Peyer's patch (tissue), 4 donors: Measurements from ENCODE around the gene KCNK10. TPM values are rescaled to one million over a fixed set of nuclear protein-coding genes. Genes with fewer than 3 reads are reported as not detected.

Experiments
- DNase-seq, 3 donors: peaks; one replicate each; pipeline ENCODE4 v3.0.0-alpha.2; 2017 to 2019
- H3K27ac ChIP-seq, 4 donors: fragments of 200-600 bp; sonication (generic); one replicate each; pipeline ENCODE4 v1.5.1; 2016 to 2019
- H3K27me3 ChIP-seq, 2 donors: fragments of 200-600 bp; sonication (generic); one replicate each; pipeline ENCODE4 v1.5.1; 2019
- H3K36me3 ChIP-seq, 3 donors: fragments of 200-600 bp; sonication (generic); one replicate each; pipeline ENCODE4 v1.5.1; 2016 to 2019
- H3K4me1 ChIP-seq, 4 donors: fragments of 200-600 bp; sonication (generic); one replicate each; pipeline ENCODE4 v1.5.1; 2016 to 2019
- H3K4me3 ChIP-seq, 4 donors: fragments of 200-600 bp; sonication (generic); 1 replicate in 3 of 4; 2 replicates in 1 of 4; pipeline ENCODE4 v1.5.1; 2016 to 2019; ENCODE audit warnings: mild to moderate bottlenecking in 1 of 4
- H3K9me3 ChIP-seq, 4 donors: fragments of 200-600 bp; sonication (generic); one replicate each; pipeline ENCODE4 v1.5.1; 2016 to 2019; ENCODE audit warnings: mild to moderate bottlenecking in 1 of 4
- POLR2A ChIP-seq, 2 donors: fragments of 450-650 bp; IDR thresholded peaks; one replicate each; pipeline ENCODE4 v1.5.1; 2017; ENCODE audit warnings: antibody characterized with exemption in 2 of 2, mild to moderate bottlenecking in 2 of 2, moderate library complexity in 2 of 2
- total RNA-seq, 4 donors: library from RNA; depleted of rRNA; stranded (reverse); fragments of >200 nt; gene quantifications; one replicate each; pipeline ENCODE4 v1.1.0, GENCODE V29; 2016
- TF ChIP-seq, protein P1 (sequence below), 6 experiments: fragments of 450-650 bp in 4 of 6; fragments of 200-600 bp in 2 of 6; sonication (generic) in 1 of 6; IDR thresholded peaks; one replicate each; pipeline ENCODE4 v1.5.1; 2017 to 2019; ENCODE audit warnings: antibody characterized with exemption in 6 of 6, mild to moderate bottlenecking in 3 of 6, moderate library complexity in 1 of 6

The KCNK10 gene
- total RNA-seq, 4 donors from 2014 or later = 0.70 to 9.9 (median 5.2) TPM

DNA sequence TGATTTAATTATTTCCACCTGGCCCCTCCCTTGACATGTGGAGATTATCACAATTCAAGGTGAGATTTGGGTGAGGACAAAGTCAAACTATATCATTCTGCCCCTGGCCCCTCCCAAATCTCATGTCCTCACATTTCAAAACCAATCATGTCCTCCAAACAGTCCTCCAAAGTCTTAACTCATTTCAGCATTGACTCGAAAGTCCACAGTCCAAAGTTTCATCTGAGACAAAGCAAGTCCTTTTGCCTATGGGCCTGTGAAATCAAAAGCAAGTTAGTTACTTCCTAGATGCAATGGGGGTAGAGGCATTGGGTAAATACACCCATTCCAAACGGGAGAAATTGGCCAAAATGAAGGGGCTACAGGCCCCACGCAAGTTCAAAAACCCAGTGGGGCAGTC is 31.3 kb upstream of the KCNK10 start:
- no peak overlapping the region for H3K27ac ChIP-seq
- no peak for TF ChIP-seq POLR2A (IDR thresholded peaks at IDR 0.05)
- TF ChIP-seq, protein P1, sequence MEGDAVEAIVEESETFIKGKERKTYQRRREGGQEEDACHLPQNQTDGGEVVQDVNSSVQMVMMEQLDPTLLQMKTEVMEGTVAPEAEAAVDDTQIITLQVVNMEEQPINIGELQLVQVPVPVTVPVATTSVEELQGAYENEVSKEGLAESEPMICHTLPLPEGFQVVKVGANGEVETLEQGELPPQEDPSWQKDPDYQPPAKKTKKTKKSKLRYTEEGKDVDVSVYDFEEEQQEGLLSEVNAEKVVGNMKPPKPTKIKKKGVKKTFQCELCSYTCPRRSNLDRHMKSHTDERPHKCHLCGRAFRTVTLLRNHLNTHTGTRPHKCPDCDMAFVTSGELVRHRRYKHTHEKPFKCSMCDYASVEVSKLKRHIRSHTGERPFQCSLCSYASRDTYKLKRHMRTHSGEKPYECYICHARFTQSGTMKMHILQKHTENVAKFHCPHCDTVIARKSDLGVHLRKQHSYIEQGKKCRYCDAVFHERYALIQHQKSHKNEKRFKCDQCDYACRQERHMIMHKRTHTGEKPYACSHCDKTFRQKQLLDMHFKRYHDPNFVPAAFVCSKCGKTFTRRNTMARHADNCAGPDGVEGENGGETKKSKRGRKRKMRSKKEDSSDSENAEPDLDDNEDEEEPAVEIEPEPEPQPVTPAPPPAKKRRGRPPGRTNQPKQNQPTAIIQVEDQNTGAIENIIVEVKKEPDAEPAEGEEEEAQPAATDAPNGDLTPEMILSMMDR (IDR thresholded peaks at IDR 0.05) = no peak
- H3K9me3 ChIP-seq = no peaks in the 10 kb centered on the region
- no peak overlapping the region for H3K4me3 ChIP-seq
- no peaks in the 10 kb centered on the region for H3K36me3 ChIP-seq
- DNase-seq = no peak
- no peaks in the 10 kb centered on the region for H3K27me3 ChIP-seq
- no peaks in the 10 kb centered on the region for H3K4me1 ChIP-seq

GRCh38 chr14:88352698-88353097 is 29.6 kb upstream of the KCNK10 start:
- no peak overlapping the region for H3K27ac ChIP-seq
- H3K36me3 ChIP-seq = no peaks in the 10 kb centered on the region
- no peak for TF ChIP-seq POLR2A (IDR thresholded peaks at IDR 0.05)
- TF ChIP-seq, protein P1 (IDR thresholded peaks at IDR 0.05) = no peak
- no peaks in the 10 kb centered on the region for H3K27me3 ChIP-seq
- H3K9me3 ChIP-seq = no peaks in the 10 kb centered on the region
- DNase-seq = no peak
- H3K4me3 ChIP-seq = no peak overlapping the region
- H3K4me1 ChIP-seq = no peaks in the 10 kb centered on the region

- TF ChIP-seq, protein P1 (IDR thresholded peaks at IDR 0.05) = no peak
- TF ChIP-seq POLR2A (IDR thresholded peaks at IDR 0.05) = no peak
- Histone ChIP-seq H3K27ac (no peak overlapping the region), H3K27me3 (no peaks in the 10 kb centered on the region), H3K9me3 (no peaks in the 10 kb centered on the region), H3K4me1 (no peaks in the 10 kb centered on the region), H3K36me3 (no peaks in the 10 kb centered on the region), H3K4me3 (no peak overlapping the region)
- no peak for DNase-seq
These were observed 29.1 kb upstream of the KCNK10 start for GRCh38 chr14:88351966-88352691.

GRCh38 chr14:88348546-88348945 is 25.5 kb upstream of the KCNK10 start:
- H3K4me1 ChIP-seq = no peaks in the 10 kb centered on the region

DNA sequence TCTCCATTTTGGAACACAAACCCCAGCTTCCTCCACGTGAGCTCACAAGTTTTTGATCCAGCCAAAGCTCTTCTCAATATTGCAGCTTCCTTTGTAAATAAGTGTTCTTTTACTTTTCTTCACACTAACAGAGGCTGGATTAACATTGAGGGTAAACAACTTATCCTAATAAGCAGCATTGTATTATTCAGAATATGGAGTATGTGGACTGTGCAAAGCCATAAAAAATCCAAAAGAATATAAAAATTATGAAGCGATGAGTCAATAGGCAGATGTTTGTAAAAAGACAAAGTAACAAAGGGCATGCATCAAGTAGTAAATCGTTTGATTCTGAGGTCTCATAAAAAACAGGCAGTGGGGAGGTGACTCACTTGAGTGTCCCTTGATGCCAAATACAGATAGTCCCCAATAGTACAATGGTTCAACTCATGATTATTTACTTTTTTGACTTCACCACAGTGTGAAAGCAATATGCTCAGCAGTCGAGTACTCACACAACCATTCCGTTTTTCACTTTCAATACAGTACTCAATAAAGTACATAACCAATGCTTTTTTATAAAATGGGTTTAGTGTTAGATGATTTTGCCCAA is 23.1 kb upstream of the KCNK10 start:
- TF ChIP-seq, protein P1 (IDR thresholded peaks at IDR 0.05) = no peak
- TF ChIP-seq POLR2A (IDR thresholded peaks at IDR 0.05) = no peak
- Histone ChIP-seq H3K4me3 (no peak overlapping the region), H3K9me3 (no peaks in the 10 kb centered on the region), H3K27me3 (no peaks in the 10 kb centered on the region), H3K4me1 (no peaks in the 10 kb centered on the region), H3K27ac (no peak overlapping the region), H3K36me3 (no peaks in the 10 kb centered on the region)
- DNase-seq = no peak

More at GRCh38 chr14:88348546-88348945, 25.5 kb upstream of the KCNK10 start:
- Histone ChIP-seq H3K27me3 (no peaks in the 10 kb centered on the region), H3K9me3 (no peaks in the 10 kb centered on the region), H3K27ac (no peak overlapping the region), H3K4me3 (no peak overlapping the region), H3K36me3 (no peaks in the 10 kb centered on the region)
- DNase-seq = no peak
- TF ChIP-seq, protein P1 (IDR thresholded peaks at IDR 0.05) = no peak
- no peak for TF ChIP-seq POLR2A (IDR thresholded peaks at IDR 0.05)
